ENCODE results near the gene SEMA5A. TPM values are rescaled to one million over a fixed set of nuclear protein-coding genes. Genes with fewer than 3 reads are reported as not detected.

The SEMA5A gene
- total RNA-seq, 4 donors from 2014 or later: 2.3 to 4.7 (median 3.7) TPM

DNA sequence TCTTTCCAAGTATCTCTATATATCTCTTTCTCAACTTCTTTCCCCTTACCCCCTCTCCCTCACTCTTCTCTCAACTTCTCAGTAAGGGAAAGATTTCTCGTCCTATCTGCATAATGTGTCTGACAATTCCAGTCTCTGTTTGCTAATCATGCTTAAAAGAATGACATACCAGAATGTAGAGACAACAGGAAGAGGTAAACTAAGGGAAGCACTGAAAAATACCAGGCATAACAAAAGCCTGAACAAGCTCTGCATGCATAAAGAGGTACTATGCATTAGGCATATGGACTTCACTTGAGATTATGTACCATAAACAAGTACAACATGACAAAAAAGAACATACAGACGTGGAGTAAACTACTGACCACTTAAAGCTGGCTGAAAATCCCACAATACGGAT lies 62.6 kb downstream of the SEMA5A start:
- H3K4me3 ChIP-seq: no peak overlapping the region
- WGBS, 2 donors (ENCODE audit: low coverage in 1 of 2): 58 to 70% methylated on average over 3 of the region's 3 CpGs
- H3K9me3 ChIP-seq: peaks cover 0 to 2% (median 0%) of the 10 kb centered on the region in 3 donors
- no peak for ATAC-seq
- TF ChIP-seq EP300 (IDR thresholded peaks at IDR 0.05): no peak
- no peak for TF ChIP-seq POLR2A (IDR thresholded peaks at IDR 0.05)
- no peak for TF ChIP-seq POLR2AphosphoS5 (IDR thresholded peaks at IDR 0.05)
- TF ChIP-seq, protein P1, sequence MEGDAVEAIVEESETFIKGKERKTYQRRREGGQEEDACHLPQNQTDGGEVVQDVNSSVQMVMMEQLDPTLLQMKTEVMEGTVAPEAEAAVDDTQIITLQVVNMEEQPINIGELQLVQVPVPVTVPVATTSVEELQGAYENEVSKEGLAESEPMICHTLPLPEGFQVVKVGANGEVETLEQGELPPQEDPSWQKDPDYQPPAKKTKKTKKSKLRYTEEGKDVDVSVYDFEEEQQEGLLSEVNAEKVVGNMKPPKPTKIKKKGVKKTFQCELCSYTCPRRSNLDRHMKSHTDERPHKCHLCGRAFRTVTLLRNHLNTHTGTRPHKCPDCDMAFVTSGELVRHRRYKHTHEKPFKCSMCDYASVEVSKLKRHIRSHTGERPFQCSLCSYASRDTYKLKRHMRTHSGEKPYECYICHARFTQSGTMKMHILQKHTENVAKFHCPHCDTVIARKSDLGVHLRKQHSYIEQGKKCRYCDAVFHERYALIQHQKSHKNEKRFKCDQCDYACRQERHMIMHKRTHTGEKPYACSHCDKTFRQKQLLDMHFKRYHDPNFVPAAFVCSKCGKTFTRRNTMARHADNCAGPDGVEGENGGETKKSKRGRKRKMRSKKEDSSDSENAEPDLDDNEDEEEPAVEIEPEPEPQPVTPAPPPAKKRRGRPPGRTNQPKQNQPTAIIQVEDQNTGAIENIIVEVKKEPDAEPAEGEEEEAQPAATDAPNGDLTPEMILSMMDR (IDR thresholded peaks at IDR 0.05): no peak
- no peak overlapping the region for H3K27ac ChIP-seq
- H3K36me3 ChIP-seq: no peaks in the 10 kb centered on the region
- no peaks in the 10 kb centered on the region for H3K27me3 ChIP-seq
- no peaks in the 10 kb centered on the region for H3K4me1 ChIP-seq

DNA sequence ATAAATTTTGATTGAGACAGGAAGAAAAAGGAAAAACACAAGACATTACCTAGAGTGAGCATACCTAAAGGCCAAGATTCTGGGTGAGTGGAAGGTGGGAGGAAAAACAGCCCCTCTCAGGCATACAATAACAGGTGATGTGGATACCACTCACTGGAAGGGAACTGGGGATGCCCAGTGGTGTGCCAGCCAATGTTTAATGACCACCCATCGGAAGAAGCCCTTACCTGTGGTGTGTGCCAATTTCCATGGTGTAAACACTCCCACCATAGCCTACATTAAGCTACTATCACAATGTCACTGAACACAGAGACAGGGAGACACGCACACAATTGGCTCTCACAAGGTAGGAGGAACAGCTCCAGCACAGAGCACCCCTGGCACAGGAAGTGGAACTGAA lies 63.5 kb downstream of the SEMA5A start:
- no peak overlapping the region for H3K4me3 ChIP-seq
- H3K27ac ChIP-seq: no peak overlapping the region
- no peaks in the 10 kb centered on the region for H3K27me3 ChIP-seq
- no peak for ATAC-seq
- TF ChIP-seq POLR2AphosphoS5 (IDR thresholded peaks at IDR 0.05) (no peak), EP300 (IDR thresholded peaks at IDR 0.05) (no peak), POLR2A (IDR thresholded peaks at IDR 0.05) (no peak)
- TF ChIP-seq, protein P1 (IDR thresholded peaks at IDR 0.05): no peak
- H3K4me1 ChIP-seq: no peaks in the 10 kb centered on the region
- H3K9me3 ChIP-seq: peaks cover 0 to 11% (median 0%) of the 10 kb centered on the region in 3 donors
- WGBS, 2 donors (ENCODE audit: low coverage in 1 of 2): 75 to 90% methylated on average over 2 of the region's 2 CpGs
- H3K36me3 ChIP-seq: no peaks in the 10 kb centered on the region

DNA sequence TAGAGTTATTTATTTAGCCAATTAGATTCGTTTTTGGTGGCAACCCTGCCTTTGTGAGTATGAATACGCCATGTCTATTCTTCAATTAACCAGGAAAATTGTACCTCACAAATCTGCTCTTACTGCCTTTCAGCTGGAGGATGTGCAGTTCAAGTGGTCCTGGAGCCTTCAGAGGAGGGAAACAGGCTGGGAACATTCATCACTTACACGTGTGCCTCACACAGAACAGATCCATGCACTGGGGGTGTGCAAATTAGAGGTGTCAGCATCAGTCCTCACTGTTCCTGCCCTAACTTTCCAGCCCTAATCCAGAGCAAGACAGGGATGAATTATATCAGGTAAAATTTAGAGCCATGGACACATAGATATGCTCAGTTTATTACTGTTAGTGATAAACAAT lies 65.4 kb downstream of the SEMA5A start:
- H3K36me3 ChIP-seq: no peaks in the 10 kb centered on the region
- no peaks in the 10 kb centered on the region for H3K4me1 ChIP-seq
- no peak overlapping the region for H3K27ac ChIP-seq
- TF ChIP-seq POLR2AphosphoS5 (IDR thresholded peaks at IDR 0.05) (no peak), POLR2A (IDR thresholded peaks at IDR 0.05) (no peak), EP300 (IDR thresholded peaks at IDR 0.05) (no peak)
- TF ChIP-seq, protein P1 (IDR thresholded peaks at IDR 0.05): no peak
- WGBS, 2 donors (ENCODE audit: low coverage in 1 of 2): 65 to 83% methylated on average over 2 to 3 of the region's 3 CpGs
- no peak overlapping the region for H3K4me3 ChIP-seq
- no peaks in the 10 kb centered on the region for H3K27me3 ChIP-seq
- peaks cover 0 to 25% (median 0%) of the 10 kb centered on the region in 3 donors for H3K9me3 ChIP-seq
- ATAC-seq: no peak

DNA sequence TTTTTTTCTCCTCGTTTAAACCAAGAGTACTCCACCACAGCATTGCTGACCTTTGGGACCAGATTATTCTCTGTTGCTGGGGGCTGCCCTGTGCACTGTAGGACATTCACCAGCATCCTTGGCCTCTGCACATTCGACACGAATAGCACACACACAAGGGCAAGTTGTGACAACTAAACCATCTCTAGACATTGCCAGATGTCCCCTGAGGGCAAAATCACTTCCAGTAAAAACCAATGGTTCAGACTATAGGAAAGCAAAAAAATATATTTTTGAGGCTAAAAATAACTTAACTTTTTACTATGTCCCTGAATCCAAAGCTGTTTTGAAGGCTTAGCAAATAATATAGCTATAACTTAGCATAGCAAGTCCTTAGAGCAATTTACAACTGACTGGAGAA lies 65.9 kb downstream of the SEMA5A start:
- H3K36me3 ChIP-seq: no peaks in the 10 kb centered on the region
- H3K27me3 ChIP-seq: no peaks in the 10 kb centered on the region
- TF ChIP-seq, protein P1 (IDR thresholded peaks at IDR 0.05): no peak
- TF ChIP-seq EP300 (IDR thresholded peaks at IDR 0.05) (no peak), POLR2A (IDR thresholded peaks at IDR 0.05) (no peak), POLR2AphosphoS5 (IDR thresholded peaks at IDR 0.05) (no peak)
- WGBS, 2 donors (ENCODE audit: low coverage in 1 of 2): 54 to 91% methylated on average over 3 of the region's 3 CpGs
- H3K4me1 ChIP-seq: no peaks in the 10 kb centered on the region
- peaks cover 0 to 25% (median 0%) of the 10 kb centered on the region in 3 donors for H3K9me3 ChIP-seq
- no peak overlapping the region for H3K27ac ChIP-seq
- no peak for ATAC-seq
- no peak overlapping the region for H3K4me3 ChIP-seq

DNA sequence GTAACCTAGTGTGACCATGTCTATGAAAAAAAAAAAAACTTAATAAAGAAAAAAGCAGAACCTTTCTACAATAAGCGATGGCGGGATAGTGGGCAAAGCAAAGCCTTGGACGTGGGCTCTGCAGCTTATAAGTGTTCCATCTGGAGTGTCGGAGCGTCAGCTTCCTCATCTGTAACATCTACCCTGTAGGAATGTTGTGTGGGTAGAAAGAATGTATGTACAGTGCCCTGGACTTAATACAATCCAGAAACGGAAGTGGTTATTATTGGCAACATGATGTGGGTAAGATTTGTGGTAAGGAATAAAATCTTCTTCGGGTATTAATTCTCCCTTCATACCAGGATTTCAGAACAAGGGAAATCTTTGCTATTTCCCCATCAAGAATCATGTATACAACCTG lies 66.5 kb downstream of the SEMA5A start:
- Histone ChIP-seq H3K4me3 (no peak overlapping the region), H3K27ac (no peak overlapping the region), H3K36me3 (no peaks in the 10 kb centered on the region), H3K27me3 (no peaks in the 10 kb centered on the region), H3K9me3 (peaks cover 0 to 25% (median 0%) of the 10 kb centered on the region in 3 donors), H3K4me1 (no peaks in the 10 kb centered on the region)
- 82 to 88% methylated on average over 7 of the region's 7 CpGs for WGBS, 2 donors (ENCODE audit: low coverage in 1 of 2)
- ATAC-seq: no peak
- TF ChIP-seq POLR2A (IDR thresholded peaks at IDR 0.05): no peak

Measured in gastroesophageal sphincter (tissue), 4 donors.